A549 (cell line): ENCODE measurements around the gene CHRM5. TPM values are rescaled to one million over a fixed set of nuclear protein-coding genes. Genes with fewer than 3 reads are reported as not detected.

Experiments used
- ATAC-seq, 2 experiments: fragments of 200-7000 bp in 1 of 2; fragments of >200 bp in 1 of 2; cut with Nextera tagmentation in 1 of 2; cut with Tn5 transposase in 1 of 2; 3 replicates each; pipeline versions ENCODE4 v1.8.0 to v1.9.1; 2018 to 2020; ENCODE audit warnings: mild to moderate bottlenecking in 1 of 2, moderate library complexity in 1 of 2
- CTCF ChIA-PET: fragments of 300-600 bp; sonication (Branson Sonifier 250); formaldehyde crosslinking; extraction: SDS; loops from one replicate; lab custom pipeline; 2021; ENCODE audit warnings: antibody characterized with exemption, inconsistent platforms; lab: Yijun Ruan, JAX
- POLR2A ChIA-PET: fragments of 350-600 bp; formaldehyde crosslinking; extraction: SDS; loops from one replicate; lab custom pipeline; 2021; ENCODE audit warnings: antibody characterized with exemption, inconsistent platforms; lab: Yijun Ruan, JAX
- DNase-seq, 2 experiments: peaks; one replicate each; pipeline versions ENCODE4 v3.0.0 to v3.0.0-alpha.2; 2011 to 2016; ENCODE audit warnings: low read depth in 1 of 2, low spot score in 1 of 2
- FAIRE-seq: peaks from 2 replicates; lab custom pipeline; 2011; peaks lifted over from hg19 to GRCh38; lab: Jason Lieb, UNC
- H3K27ac ChIP-seq, 2 experiments: fragments of >200 bp; sonication (Bioruptor Twin); formaldehyde crosslinking; 3 replicates each; pipeline ENCODE4 v1.5.1; 2016 to 2017
- H3K4me1 ChIP-seq: fragments of >200 bp; sonication (Bioruptor Twin); formaldehyde crosslinking; 3 replicates; pipeline ENCODE4 v1.6.1; 2016
- H3K4me2 ChIP-seq: fragments of >200 bp; sonication (Bioruptor Twin); formaldehyde crosslinking; 3 replicates; pipeline ENCODE4 v1.6.1; 2016
- H3K4me3 ChIP-seq: fragments of >200 bp; sonication (Bioruptor Twin); formaldehyde crosslinking; 3 replicates; pipeline ENCODE4 v1.5.1; 2016
- H3K9me3 ChIP-seq: fragments of >200 bp; sonication (Bioruptor Twin); formaldehyde crosslinking; 3 replicates; pipeline ENCODE4 v1.6.1; 2016
- BHLHE40 ChIP-seq: IDR thresholded peaks from 2 replicates; pipeline ENCODE4 v1.6.1; 2012; ENCODE audit warnings: low read depth, low read length, inconsistent platforms
- CBX2 ChIP-seq: fragments of 200-600 bp; sonication (generic); IDR thresholded peaks from 2 replicates; pipeline ENCODE4 v1.6.1; 2016; ENCODE audit warnings: low read depth, mild to moderate bottlenecking, borderline replicate concordance
- CBX8 ChIP-seq: fragments of 200-600 bp; sonication (generic); IDR thresholded peaks from 2 replicates; pipeline ENCODE4 v1.6.1; 2016
- CEBPB ChIP-seq, 2 experiments: fragments of >200 bp in 1 of 2; sonication (Bioruptor Twin) in 1 of 2; formaldehyde crosslinking in 1 of 2; IDR thresholded peaks; 2 replicates each; pipeline ENCODE4 v1.6.1; 2012 to 2016
- EP300 ChIP-seq, 2 experiments: fragments of >200 bp; sonication (Bioruptor Twin); formaldehyde crosslinking; IDR thresholded peaks; 2 replicates in 1 of 2; 3 replicates in 1 of 2; pipeline ENCODE4 v1.6.1; 2016 to 2017
- FOSB ChIP-seq: fragments of 250-450 bp; sonication (Bioruptor Pico); IDR thresholded peaks from 2 replicates; pipeline ENCODE4 v1.5.0; 2020; ENCODE audit warnings: mild to moderate bottlenecking, moderate library complexity
- FOSL2 ChIP-seq, 2 experiments: fragments of 450-650 bp in 1 of 2; fragments of >200 bp in 1 of 2; sonication (Bioruptor Twin) in 1 of 2; formaldehyde crosslinking; IDR thresholded peaks; 2 replicates each; pipeline versions ENCODE4 v1.5.0 to v1.6.1; 2016 to 2020; ENCODE audit warnings: mild to moderate bottlenecking in 1 of 2, moderate library complexity in 1 of 2
- FOXS1 ChIP-seq: fragments of 250-450 bp; sonication (Bioruptor Pico); IDR thresholded peaks from 2 replicates; pipeline ENCODE4 v1.5.0; 2020; ENCODE audit warnings: mild to moderate bottlenecking, moderate library complexity
- HDAC2 ChIP-seq: fragments of 200-600 bp; sonication (generic); IDR thresholded peaks from 2 replicates; pipeline ENCODE4 v1.6.1; 2016
- HOXB13 ChIP-seq: fragments of 250-450 bp; sonication (Bioruptor Pico); IDR thresholded peaks from 2 replicates; pipeline ENCODE4 v1.5.0; 2020; ENCODE audit warnings: low read depth, mild to moderate bottlenecking, moderate library complexity
- HOXB5 ChIP-seq: fragments of 250-450 bp; sonication (Bioruptor Pico); IDR thresholded peaks from 2 replicates; pipeline ENCODE4 v1.5.0; 2020; ENCODE audit warnings: mild to moderate bottlenecking, moderate library complexity
- JUN ChIP-seq, 2 experiments: fragments of >200 bp; sonication (Bioruptor Twin); formaldehyde crosslinking; IDR thresholded peaks; 2 replicates in 1 of 2; 3 replicates in 1 of 2; pipeline ENCODE4 v1.6.1; 2016 to 2017
- JUNB ChIP-seq: fragments of >200 bp; sonication (Bioruptor Twin); formaldehyde crosslinking; IDR thresholded peaks from 2 replicates; pipeline ENCODE4 v1.6.1; 2016
- KDM1A ChIP-seq: fragments of 200-600 bp; sonication (generic); IDR thresholded peaks from 2 replicates; pipeline ENCODE4 v1.6.1; 2016; ENCODE audit warnings: low read depth, mild to moderate bottlenecking
- KDM5A ChIP-seq: fragments of 200-600 bp; sonication (generic); IDR thresholded peaks from 2 replicates; pipeline ENCODE4 v1.6.1; 2016; ENCODE audit warnings: antibody characterized with exemption, mild to moderate bottlenecking
- MAFK ChIP-seq: fragments of 450-650 bp; IDR thresholded peaks from 2 replicates; pipeline ENCODE4 v1.6.1; 2014; ENCODE audit not compliant: partially characterized antibody
- MAZ ChIP-seq: fragments of 150-350 bp; IDR thresholded peaks from 2 replicates; pipeline ENCODE4 v1.6.1; 2014; ENCODE audit warnings: antibody characterized with exemption, low read depth, low read length, borderline replicate concordance
- NFE2L2 ChIP-seq: fragments of 150-350 bp; conservative IDR thresholded peaks from 2 replicates; pipeline ENCODE4 v1.6.1; 2014; ENCODE audit warnings: low read length
- NR3C1 ChIP-seq: fragments of >200 bp; sonication (Bioruptor Twin); formaldehyde crosslinking; IDR thresholded peaks from 3 replicates; pipeline ENCODE4 v1.6.1; 2017
- POLR2A ChIP-seq: IDR thresholded peaks from 2 replicates; pipeline ENCODE4 v1.6.1; 2012; ENCODE audit warnings: mild to moderate bottlenecking, low read length
- POLR2AphosphoS2 ChIP-seq: conservative IDR thresholded peaks from 2 replicates; pipeline ENCODE4 v1.6.1; 2012; ENCODE audit warnings: low read length, improper control_type of control experiment, inconsistent platforms
- RAD21 ChIP-seq, 2 experiments: fragments of >200 bp in 1 of 2; sonication (Bioruptor Twin) in 1 of 2; formaldehyde crosslinking in 1 of 2; IDR thresholded peaks in 1 of 2; conservative IDR thresholded peaks in 1 of 2; 2 replicates in 1 of 2; 3 replicates in 1 of 2; pipeline ENCODE4 v1.6.1; 2012 to 2018; ENCODE audit warnings: inconsistent platforms in 1 of 2
- RNF2 ChIP-seq: fragments of 200-600 bp; sonication (generic); IDR thresholded peaks from 2 replicates; pipeline ENCODE4 v1.6.1; 2016; ENCODE audit warnings: low read depth, mild to moderate bottlenecking, antibody characterized with exemption, moderate library complexity, borderline replicate concordance
- SMC3 ChIP-seq: fragments of >200 bp; sonication (Bioruptor Twin); formaldehyde crosslinking; IDR thresholded peaks from 3 replicates; pipeline ENCODE4 v1.6.1; 2018; ENCODE audit warnings: inconsistent platforms
- SREBF2 ChIP-seq: fragments of 450-650 bp; IDR thresholded peaks from 2 replicates; pipeline ENCODE4 v1.6.1; 2014; ENCODE audit warnings: mild to moderate bottlenecking, moderate library complexity
- TP53 ChIP-seq: fragments of 250-450 bp; sonication (Bioruptor Pico); IDR thresholded peaks from 2 replicates; pipeline ENCODE4 v1.5.0; 2021; ENCODE audit warnings: mild to moderate bottlenecking, moderate library complexity
- ZC3H11A ChIP-seq: fragments of 450-650 bp; IDR thresholded peaks from 2 replicates; pipeline ENCODE4 v1.6.1; 2014; ENCODE audit warnings: antibody characterized with exemption, mild to moderate bottlenecking
- ZSCAN20 ChIP-seq: fragments of 250-450 bp; sonication (Bioruptor Pico); IDR thresholded peaks from 2 replicates; pipeline ENCODE4 v1.8.0; 2022; ENCODE audit warnings: mild to moderate bottlenecking, moderate library complexity
- WGBS: methylation state at CpG from one replicate; pipeline ENCODE4 v1.1.6; 2017; ENCODE audit errors: missing lambda C conversion rate; 5-methylcytosine and 5-hydroxymethylcytosine counted together
- polyA plus RNA-seq, 4 experiments: library from polyadenylated mRNA; depleted of rRNA in 3 of 4; stranded (reverse); fragments of >200 nt; fragmentation: RNase III in 1 of 4; extraction: RNeasy Plus Mini Kit Qiagen cat#74134 plus additional on column Dnase treatment in 1 of 4; gene quantifications; 2 replicates in 3 of 4; 3 replicates in 1 of 4; pipeline ENCODE4 v1.2.3, GENCODE V29; 2011 to 2017
- TF ChIP-seq, protein P1 (sequence below): fragments of >200 bp; sonication (Bioruptor Twin); formaldehyde crosslinking; IDR thresholded peaks from 3 replicates; pipeline ENCODE4 v1.5.1; 2016
- TF ChIP-seq, protein P2 (sequence below): fragments of 250-450 bp; sonication (Bioruptor Pico); IDR thresholded peaks from 2 replicates; pipeline ENCODE4 v1.5.0; 2020; ENCODE audit warnings: low read depth, mild to moderate bottlenecking, moderate library complexity

The CHRM5 gene
- polyA plus RNA-seq, 2 of the 4 experiments (the other 2 are of a cell fraction), result not detected

DNA sequence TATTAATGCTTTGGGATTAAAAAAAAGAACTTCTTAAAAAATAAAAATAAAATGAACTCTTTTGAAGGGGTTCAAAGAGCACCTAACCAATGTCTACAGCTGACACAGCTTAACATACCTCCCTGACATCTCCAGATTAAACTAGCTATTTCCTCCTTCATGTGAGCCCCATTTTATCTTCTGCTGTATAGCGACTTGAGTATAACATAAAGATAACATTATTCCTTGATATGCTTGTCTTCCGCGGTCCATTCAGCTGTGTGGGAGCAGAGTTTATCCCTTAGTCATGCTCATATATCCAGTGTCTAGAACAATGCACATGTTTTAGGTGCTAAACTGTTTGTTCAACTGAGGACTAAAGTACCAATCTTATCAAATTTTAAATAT, 7.8 kb upstream of the CHRM5 start:
- POLR2A ChIA-PET, result no interaction called here
- DNase-seq, result no peak
- H3K27ac ChIP-seq, result no peak overlapping the region
- TF ChIP-seq KDM5A (no peak), CBX2 (no peak), RNF2 (no peak), MAFK (peak; percentile 3), RAD21 (conservative IDR thresholded peaks at IDR 0.05 in 1 of 2, IDR thresholded peaks at IDR 0.05 in 1 of 2) (no peak)
- H3K9me3 ChIP-seq, result no peaks in the 10 kb centered on the region
- CTCF ChIA-PET, result interaction anchor here (1.5 to 2.4 kb wide), 2 partner anchors 222 to 224 kb away, joined by 6 to 7 read pairs; no protein-coding TSS in a partner anchor
- no peaks in the 10 kb centered on the region for H3K4me1 ChIP-seq
- H3K4me3 ChIP-seq, result no peak overlapping the region
- no peak for FAIRE-seq
- ATAC-seq, result no peak
- 92% methylated on average over 3 of the region's 3 CpGs for WGBS
- no peak overlapping the region for H3K4me2 ChIP-seq

- DNase-seq, result peak; percentile 24 to 49
- POLR2A ChIA-PET, result interaction anchor here (0.6 kb wide), 2 partner anchors 115 to 150 kb away, joined by 6 to 7 read pairs; no protein-coding TSS in a partner anchor
- CTCF ChIA-PET, result interaction anchor here (0.5 to 4.3 kb wide), 18 partner anchors 8 to 1069 kb away, joined by 3 to 51 read pairs (median 3); no protein-coding TSS in a partner anchor
- no peak overlapping the region for H3K4me3 ChIP-seq
- H3K9me3 ChIP-seq, result no peaks in the 10 kb centered on the region
- no peaks in the 10 kb centered on the region for H3K4me1 ChIP-seq
- peak; percentile 88 to 94 for ATAC-seq
- peak; percentile 97 for FAIRE-seq
- 60% methylated on average over 8 of the region's 8 CpGs for WGBS
- no peak overlapping the region for H3K4me2 ChIP-seq
- TF ChIP-seq RAD21 (conservative IDR thresholded peaks at IDR 0.05 in 1 of 2, IDR thresholded peaks at IDR 0.05 in 1 of 2) (peak; percentile 71 to 79), KDM1A (no peak), SMC3 (peak; percentile 69), FOSL2 (IDR thresholded peaks at IDR 0.05) (no peak), FOSL2 (CRISPR knock-in tag; IDR thresholded peaks at IDR 0.05) (no peak), FOXS1 (CRISPR knock-in tag) (no peak), HOXB5 (CRISPR knock-in tag) (no peak)
- TF ChIP-seq, protein P1, sequence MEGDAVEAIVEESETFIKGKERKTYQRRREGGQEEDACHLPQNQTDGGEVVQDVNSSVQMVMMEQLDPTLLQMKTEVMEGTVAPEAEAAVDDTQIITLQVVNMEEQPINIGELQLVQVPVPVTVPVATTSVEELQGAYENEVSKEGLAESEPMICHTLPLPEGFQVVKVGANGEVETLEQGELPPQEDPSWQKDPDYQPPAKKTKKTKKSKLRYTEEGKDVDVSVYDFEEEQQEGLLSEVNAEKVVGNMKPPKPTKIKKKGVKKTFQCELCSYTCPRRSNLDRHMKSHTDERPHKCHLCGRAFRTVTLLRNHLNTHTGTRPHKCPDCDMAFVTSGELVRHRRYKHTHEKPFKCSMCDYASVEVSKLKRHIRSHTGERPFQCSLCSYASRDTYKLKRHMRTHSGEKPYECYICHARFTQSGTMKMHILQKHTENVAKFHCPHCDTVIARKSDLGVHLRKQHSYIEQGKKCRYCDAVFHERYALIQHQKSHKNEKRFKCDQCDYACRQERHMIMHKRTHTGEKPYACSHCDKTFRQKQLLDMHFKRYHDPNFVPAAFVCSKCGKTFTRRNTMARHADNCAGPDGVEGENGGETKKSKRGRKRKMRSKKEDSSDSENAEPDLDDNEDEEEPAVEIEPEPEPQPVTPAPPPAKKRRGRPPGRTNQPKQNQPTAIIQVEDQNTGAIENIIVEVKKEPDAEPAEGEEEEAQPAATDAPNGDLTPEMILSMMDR, result peak; percentile 85
- H3K27ac ChIP-seq, result no peak overlapping the region
Observed at GRCh38 chr15:33963831-33964664, 4.2 kb upstream of the CHRM5 start.

DNA sequence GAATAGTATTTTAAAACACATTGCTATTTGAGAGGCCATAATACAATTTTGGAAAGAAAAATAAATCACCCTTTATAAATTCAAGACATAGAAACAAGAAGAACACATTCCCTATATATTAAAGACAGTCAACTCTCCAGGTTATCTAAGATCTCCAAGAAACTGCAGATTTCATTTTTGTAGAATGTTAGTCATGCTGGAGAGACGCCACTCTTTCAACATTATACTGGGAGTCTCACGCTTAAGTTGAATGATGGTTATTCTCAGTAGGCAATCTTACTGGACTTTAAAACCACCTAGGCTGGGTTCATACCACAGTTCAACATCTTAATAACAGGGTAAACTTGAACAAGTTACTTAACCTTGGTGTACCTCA, 3.6 kb upstream of the CHRM5 start:
- DNase-seq (no peak), FAIRE-seq (peak; percentile 46), ATAC-seq (no peak)
- ChIA-PET CTCF (interaction anchor here (0.5 to 4.3 kb wide), 13 partner anchors 8 to 1069 kb away, joined by 3 to 51 read pairs (median 3); no protein-coding TSS in a partner anchor), POLR2A (interaction anchor here (0.6 kb wide), 1 partner anchor 115 kb away, joined by 7 read pairs; no protein-coding TSS in a partner anchor)
- Histone ChIP-seq H3K9me3 (no peaks in the 10 kb centered on the region), H3K4me2 (no peak overlapping the region), H3K27ac (no peak overlapping the region), H3K4me1 (no peaks in the 10 kb centered on the region), H3K4me3 (no peak overlapping the region)
- WGBS, result 86% methylated on average over 2 of the region's 2 CpGs
- TF ChIP-seq CBX2, result no peak
- TF ChIP-seq, protein P2, sequence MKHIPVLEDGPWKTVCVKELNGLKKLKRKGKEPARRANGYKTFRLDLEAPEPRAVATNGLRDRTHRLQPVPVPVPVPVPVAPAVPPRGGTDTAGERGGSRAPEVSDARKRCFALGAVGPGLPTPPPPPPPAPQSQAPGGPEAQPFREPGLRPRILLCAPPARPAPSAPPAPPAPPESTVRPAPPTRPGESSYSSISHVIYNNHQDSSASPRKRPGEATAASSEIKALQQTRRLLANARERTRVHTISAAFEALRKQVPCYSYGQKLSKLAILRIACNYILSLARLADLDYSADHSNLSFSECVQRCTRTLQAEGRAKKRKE (CRISPR knock-in tag), result no peak
- no peak for TF ChIP-seq HDAC2

GRCh38 chr15:33968821-33969220, 524 bp downstream of the CHRM5 start:
- CTCF ChIA-PET, result interaction anchor here (0.5 to 3.6 kb wide), 5 partner anchors 10 to 725 kb away, joined by 3 to 24 read pairs (median 5); no protein-coding TSS in a partner anchor
- DNase-seq, result no peak
- Histone ChIP-seq H3K9me3 (no peaks in the 10 kb centered on the region), H3K27ac (no peak overlapping the region), H3K4me1 (no peaks in the 10 kb centered on the region), H3K4me3 (no peak overlapping the region), H3K4me2 (no peak overlapping the region)
- no peak for ATAC-seq
- POLR2A ChIA-PET, result interaction anchor here (0.6 kb wide), 1 partner anchor 9 kb away, joined by 3 read pairs; no protein-coding TSS in a partner anchor
- TF ChIP-seq EP300 (IDR thresholded peaks at IDR 0.05), result no peak
- TF ChIP-seq MAZ, result no peak
- no peak for TF ChIP-seq SREBF2
- TF ChIP-seq KDM1A, result no peak
- TF ChIP-seq POLR2AphosphoS2, result no peak
- no peak for TF ChIP-seq NR3C1
- no peak for TF ChIP-seq JUNB
- TF ChIP-seq TP53 (CRISPR knock-in tag), result no peak
- TF ChIP-seq ZSCAN20 (CRISPR knock-in tag), result no peak
- TF ChIP-seq JUN (IDR thresholded peaks at IDR 0.05), result no peak
- no peak for TF ChIP-seq ZC3H11A
- TF ChIP-seq HOXB13 (CRISPR knock-in tag), result no peak
- no peak for TF ChIP-seq BHLHE40
- no peak for TF ChIP-seq NFE2L2
- TF ChIP-seq POLR2A, result no peak
- TF ChIP-seq CBX8, result no peak
- TF ChIP-seq FOSB (CRISPR knock-in tag), result no peak
- no peak for TF ChIP-seq CEBPB (IDR thresholded peaks at IDR 0.05)
- peak; percentile 70 for FAIRE-seq
- WGBS, result 71% methylated on average over 3 of the region's 3 CpGs
